ENCODE results near the gene PARM1.

PARM1 gene

DNA sequence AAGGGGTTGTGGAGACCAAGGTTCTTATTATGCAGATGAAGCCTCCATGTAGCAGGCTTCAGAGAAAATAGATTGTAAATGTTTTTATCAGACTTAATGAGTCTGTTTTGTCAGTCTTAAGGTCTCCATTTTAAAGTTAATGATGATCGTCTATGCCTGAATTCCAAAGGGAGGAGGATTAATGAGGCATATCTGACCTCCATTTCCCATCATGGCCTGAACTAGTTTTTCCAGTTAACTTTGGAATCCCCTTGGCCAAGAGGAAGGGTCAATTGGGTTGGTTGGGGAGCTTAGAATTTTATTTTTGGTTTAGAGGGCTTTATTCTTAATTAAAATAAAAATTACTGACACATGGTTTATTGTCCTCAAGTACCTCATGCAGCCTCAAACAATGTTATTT, 6.9 kb upstream of the PARM1 start:
- TF ChIP-seq CTCF (IDR thresholded peaks at IDR 0.05; ENCODE audit: low read depth, low read length), result no peak
- H3K4me3 ChIP-seq (ENCODE audit: low read depth, low read length), result no peak overlapping the region

DNA sequence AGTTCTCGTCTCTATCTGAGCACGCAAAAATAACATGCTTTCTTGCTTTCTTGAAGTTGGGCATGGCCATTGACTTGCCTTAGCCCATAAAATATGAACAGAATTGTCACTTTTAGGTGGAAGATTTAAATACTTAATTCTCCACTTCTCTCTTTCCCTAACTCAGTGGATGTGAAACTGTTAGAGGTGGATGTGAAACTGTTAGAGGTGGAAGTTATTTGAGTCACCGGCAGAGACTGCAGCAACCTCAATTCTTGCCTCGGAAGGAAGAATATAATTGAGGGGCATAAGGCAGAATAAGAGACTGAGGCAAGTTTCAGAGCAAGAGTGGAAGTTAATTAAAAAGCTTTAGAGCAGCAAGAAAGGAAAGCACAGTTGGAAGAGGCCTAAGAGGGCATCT, 2.8 kb upstream of the PARM1 start:
- H3K4me3 ChIP-seq (ENCODE audit: low read depth, low read length), result no peak overlapping the region
- TF ChIP-seq CTCF (IDR thresholded peaks at IDR 0.05; ENCODE audit: low read depth, low read length), result no peak

DNA sequence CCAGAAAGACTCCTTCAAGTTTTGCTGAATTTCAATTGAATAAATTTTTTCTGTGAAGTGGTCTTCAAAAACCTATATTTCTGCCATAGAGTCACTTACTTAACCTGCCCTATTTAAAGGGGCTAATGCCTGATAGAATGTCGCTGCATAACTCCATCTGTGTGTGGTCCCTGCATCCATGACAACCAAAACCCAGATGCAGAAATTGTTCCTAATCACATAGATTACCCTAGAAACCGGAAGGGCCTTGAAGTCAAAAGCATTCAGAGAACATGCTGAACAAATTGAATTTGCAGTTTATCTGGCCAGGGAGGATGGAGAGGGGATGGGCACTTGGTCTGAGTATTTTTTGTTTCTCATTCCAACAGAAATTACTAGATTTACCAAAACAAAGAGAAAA, 1.5 kb upstream of the PARM1 start:
- H3K4me3 ChIP-seq (ENCODE audit: low read depth, low read length), result no peak overlapping the region
- TF ChIP-seq CTCF (IDR thresholded peaks at IDR 0.05; ENCODE audit: low read depth, low read length), result no peak

DNA sequence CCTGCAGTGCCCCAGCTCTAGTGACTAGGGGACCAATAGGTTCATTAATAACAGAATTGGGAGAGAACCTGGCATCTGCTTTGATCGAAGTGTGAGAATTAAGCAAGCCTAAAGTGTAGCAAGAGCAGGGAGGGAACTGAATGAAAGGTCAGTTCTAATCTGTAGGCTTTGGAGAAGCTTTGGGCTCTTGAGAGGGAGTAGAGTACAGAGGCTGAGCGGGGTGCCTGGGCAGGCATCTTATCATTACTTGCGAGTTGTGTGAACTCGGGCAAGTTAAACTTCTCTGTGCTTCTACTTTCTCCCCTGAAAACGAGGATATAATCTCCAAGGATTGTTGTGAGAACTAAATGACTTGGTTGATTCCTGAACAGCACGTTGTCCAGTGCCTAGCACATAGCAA, 906 bp upstream of the PARM1 start:
- TF ChIP-seq CTCF (IDR thresholded peaks at IDR 0.05; ENCODE audit: low read depth, low read length), result no peak
- H3K4me3 ChIP-seq (ENCODE audit: low read depth, low read length), result no peak overlapping the region

GRCh38 chr4:74933562-74934015, 673 bp downstream of the PARM1 start:
- H3K4me3 ChIP-seq (ENCODE audit: low read depth, low read length), result peak overlapping the region; percentile 58
- no peak for TF ChIP-seq CTCF (IDR thresholded peaks at IDR 0.05; ENCODE audit: low read depth, low read length)

- H3K4me3 ChIP-seq (ENCODE audit: low read depth, low read length), result peak overlapping the region; percentile 58
Observed at GRCh38 chr4:74934016-74934831, 1.3 kb downstream of the PARM1 start.

More at GRCh38 chr4:74934016-74934831, 1.3 kb downstream of the PARM1 start:
- TF ChIP-seq CTCF (IDR thresholded peaks at IDR 0.05; ENCODE audit: low read depth, low read length), result no peak

Measured in WI38 (cell line).